Smooth muscle cell (in vitro differentiated cells): Measurements from ENCODE around the gene C1GALT1. TPM values are rescaled to one million over a fixed set of nuclear protein-coding genes. Genes with fewer than 3 reads are reported as not detected.

Experiments
- DNase-seq: peaks from one replicate; lab custom pipeline; 2025; ENCODE audit not compliant: unreplicated experiment; lab: John Stamatoyannopoulos, UW
- H2AFZ ChIP-seq: fragments of 200-600 bp; sonication (generic); 2 replicates; pipeline ENCODE4 v1.6.0; 2016; ENCODE audit warnings: antibody characterized with exemption, low read depth, mild to moderate bottlenecking
- H3F3A ChIP-seq: fragments of 200-600 bp; sonication (generic); 2 replicates; pipeline ENCODE4 v1.6.0; 2017; ENCODE audit warnings: antibody characterized with exemption, low read depth
- H3K27ac ChIP-seq: fragments of 200-600 bp; sonication (generic); 2 replicates; pipeline ENCODE4 v1.5.1; 2016; ENCODE audit warnings: low read depth, mild to moderate bottlenecking
- H3K27me3 ChIP-seq: fragments of 200-600 bp; sonication (generic); 2 replicates; pipeline ENCODE4 v1.6.1; 2016; ENCODE audit warnings: low read depth, mild to moderate bottlenecking
- H3K36me3 ChIP-seq: fragments of 200-600 bp; sonication (generic); 2 replicates; pipeline ENCODE4 v1.5.1; 2016; ENCODE audit warnings: low read depth
- H3K4me1 ChIP-seq: fragments of 200-600 bp; sonication (generic); 2 replicates; pipeline ENCODE4 v1.5.1; 2016; ENCODE audit warnings: low read depth
- H3K4me2 ChIP-seq: fragments of 200-600 bp; sonication (generic); 2 replicates; pipeline ENCODE4 v1.6.0; 2016; ENCODE audit warnings: mild to moderate bottlenecking
- H3K4me3 ChIP-seq: fragments of 200-600 bp; sonication (generic); 2 replicates; pipeline ENCODE4 v1.5.1; 2016; ENCODE audit warnings: mild to moderate bottlenecking
- H3K79me2 ChIP-seq: fragments of 200-600 bp; sonication (generic); 2 replicates; pipeline ENCODE4 v1.6.0; 2016; ENCODE audit warnings: low read depth, mild to moderate bottlenecking
- H3K9ac ChIP-seq: fragments of 200-600 bp; sonication (generic); 2 replicates; pipeline ENCODE4 v1.6.0; 2016; ENCODE audit warnings: low read depth
- H3K9me3 ChIP-seq: fragments of 200-600 bp; sonication (generic); replicated peaks from 2 replicates; pipeline ENCODE4 v1.5.1; 2016; ENCODE audit warnings: low read depth
- H4K20me1 ChIP-seq: fragments of 200-600 bp; sonication (generic); 2 replicates; pipeline ENCODE4 v1.6.0; 2016; ENCODE audit warnings: low read depth
- CTCF ChIP-seq: fragments of 200-600 bp; sonication (generic); IDR thresholded peaks from 2 replicates; pipeline ENCODE4 v1.5.1; 2017; ENCODE audit warnings: borderline replicate concordance, mild to moderate bottlenecking, antibody characterized with exemption; ENCODE audit not compliant: insufficient read depth, poor library complexity, severe bottlenecking
- WGBS: methylation state at CpG from one replicate; pipeline ENCODE4 v1.1.7; 2016; ENCODE audit warnings: low lambda C conversion rate; 5-methylcytosine and 5-hydroxymethylcytosine counted together
- polyA plus RNA-seq: library from polyadenylated mRNA; unstranded; fragments of >200 nt; fragmentation: Nextera tagmentation; extraction: Ambion mirVana; gene quantifications from 2 replicates; pipeline ENCODE4 v1.2.1, GENCODE V29; 2016
- total RNA-seq: library from RNA; depleted of rRNA; stranded (reverse); fragments of >200 nt; gene quantifications from 2 replicates; pipeline ENCODE4 v1.2.3, GENCODE V29; 2014

The C1GALT1 gene
- total and polyA plus RNA-seq, 2 experiments from 2014 or later, result 20.6 to 89.9 TPM

GRCh38 chr7:7231000-7231399 is 48.7 kb downstream of the C1GALT1 start:
- Histone ChIP-seq H3K9me3 (no peaks in the 10 kb centered on the region), H3F3A (no peaks in the 10 kb centered on the region), H3K27ac (no peak overlapping the region), H3K4me2 (no peak overlapping the region), H3K27me3 (no peaks in the 10 kb centered on the region), H3K9ac (no peak overlapping the region), H3K4me1 (no peaks in the 10 kb centered on the region), H3K4me3 (no peak overlapping the region), H3K79me2 (peaks cover 53% of the 10 kb centered on the region), H3K36me3 (peaks cover 3% of the 10 kb centered on the region), H2AFZ (no peak overlapping the region), H4K20me1 (peaks cover 32% of the 10 kb centered on the region)
- no peak for TF ChIP-seq CTCF
- DNase-seq, result no peak
- 90% methylated on average over 1 of the region's 1 CpG for WGBS

- Histone ChIP-seq H4K20me1 (peaks cover 30% of the 10 kb centered on the region), H3F3A (no peaks in the 10 kb centered on the region), H3K9me3 (no peaks in the 10 kb centered on the region), H3K79me2 (peaks cover 44% of the 10 kb centered on the region), H3K4me2 (no peak overlapping the region), H3K4me1 (peaks cover 2% of the 10 kb centered on the region), H3K36me3 (peaks cover 3% of the 10 kb centered on the region), H3K27me3 (no peaks in the 10 kb centered on the region), H2AFZ (no peak overlapping the region), H3K27ac (no peak overlapping the region), H3K9ac (no peak overlapping the region), H3K4me3 (no peak overlapping the region)
- no peak for DNase-seq
- TF ChIP-seq CTCF, result no peak
- 100% methylated on average over 3 of the region's 3 CpGs for WGBS
These were observed 49.5 kb downstream of the C1GALT1 start for GRCh38 chr7:7231865-7232264.

GRCh38 chr7:7235347-7235746 is 53.0 kb downstream of the C1GALT1 start:
- no peak for TF ChIP-seq CTCF
- H3K4me3 ChIP-seq, result no peak overlapping the region
- no peak overlapping the region for H3K4me2 ChIP-seq
- no peak overlapping the region for H3K27ac ChIP-seq
- 65% methylated on average over 3 of the region's 3 CpGs for WGBS
- no peaks in the 10 kb centered on the region for H3K27me3 ChIP-seq
- no peak for DNase-seq
- no peaks in the 10 kb centered on the region for H3F3A ChIP-seq
- peaks cover 13% of the 10 kb centered on the region for H3K4me1 ChIP-seq
- H3K9ac ChIP-seq, result no peak overlapping the region
- peaks cover 3% of the 10 kb centered on the region for H3K36me3 ChIP-seq
- no peak overlapping the region for H2AFZ ChIP-seq
- H3K9me3 ChIP-seq, result no peaks in the 10 kb centered on the region
- H3K79me2 ChIP-seq, result peaks cover 27% of the 10 kb centered on the region
- peaks cover 16% of the 10 kb centered on the region for H4K20me1 ChIP-seq

- Histone ChIP-seq H3K9me3 (no peaks in the 10 kb centered on the region), H3K4me2 (no peak overlapping the region), H3K27me3 (no peaks in the 10 kb centered on the region), H3K79me2 (peaks cover 24% of the 10 kb centered on the region), H3K27ac (no peak overlapping the region), H3K36me3 (peaks cover under 1% of the 10 kb centered on the region), H3F3A (no peaks in the 10 kb centered on the region), H3K9ac (no peak overlapping the region), H2AFZ (no peak overlapping the region), H4K20me1 (peaks cover 16% of the 10 kb centered on the region), H3K4me3 (no peak overlapping the region), H3K4me1 (peaks cover 13% of the 10 kb centered on the region)
- WGBS, result 100% methylated on average over 1 of the region's 1 CpG
- DNase-seq, result no peak
- TF ChIP-seq CTCF, result no peak
These were observed 53.7 kb downstream of the C1GALT1 start for GRCh38 chr7:7236041-7236440.
